ENCODE results near the gene ITGA6.

Gene ITGA6

GRCh38 chr2:172470958-172471922 lies 43.9 kb downstream of the ITGA6 start:
- DNase-seq: no peak

DNA sequence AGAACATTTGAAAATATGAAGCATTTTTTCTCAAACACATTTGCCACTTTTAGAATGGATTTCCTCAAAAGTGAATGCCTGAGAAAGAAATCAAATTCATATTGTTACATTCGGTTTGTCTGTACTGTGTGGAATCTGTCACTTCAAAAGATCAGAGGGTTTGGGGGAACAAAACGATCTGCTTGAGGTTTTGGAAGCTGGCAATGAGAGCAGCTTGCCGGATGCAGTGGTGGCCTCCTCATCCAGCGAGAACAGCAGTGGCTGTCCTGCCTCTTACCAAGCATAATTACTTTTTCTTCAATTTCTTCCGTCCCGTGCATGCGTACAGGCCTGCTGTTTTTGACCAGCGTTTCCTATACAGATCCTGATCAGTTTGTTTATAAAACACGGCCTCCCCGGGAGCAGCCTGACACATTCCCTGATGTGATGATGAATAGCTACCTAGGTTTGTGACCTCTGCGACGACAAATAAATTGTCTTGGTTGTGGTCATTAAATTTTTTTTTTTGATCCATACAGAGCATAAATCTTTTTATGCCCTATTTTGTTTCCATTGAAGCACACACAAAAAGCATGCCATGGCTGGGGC lies 45.2 kb downstream of the ITGA6 start:
- DNase-seq: no peak

DNA sequence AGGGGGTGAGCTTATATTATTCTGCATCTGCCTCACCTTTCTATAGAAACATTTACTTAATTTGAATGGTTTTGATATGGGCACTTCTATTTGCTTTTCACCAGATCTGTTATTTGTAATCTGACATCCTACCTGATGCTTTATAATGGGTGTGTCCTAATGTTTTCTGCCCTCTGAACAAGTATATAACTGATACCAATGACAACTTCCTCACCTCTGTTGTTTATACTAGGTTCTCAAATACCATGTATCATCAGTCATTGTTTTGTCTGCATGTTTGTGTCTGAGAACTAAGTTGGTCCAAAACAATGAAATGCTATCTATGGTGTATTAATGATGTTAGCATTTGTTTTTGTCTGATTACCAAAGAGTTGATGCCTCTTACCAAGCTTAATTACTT lies 45.8 kb downstream of the ITGA6 start:
- no peak for DNase-seq

- DNase-seq: no peak
Observed at GRCh38 chr2:172478353-172478752, 51.0 kb downstream of the ITGA6 start.

- DNase-seq: no peak
Observed at GRCh38 chr2:172480301-172481218, 53.2 kb downstream of the ITGA6 start.

GRCh38 chr2:172481507-172482262 lies 54.3 kb downstream of the ITGA6 start:
- no peak for DNase-seq

DNA sequence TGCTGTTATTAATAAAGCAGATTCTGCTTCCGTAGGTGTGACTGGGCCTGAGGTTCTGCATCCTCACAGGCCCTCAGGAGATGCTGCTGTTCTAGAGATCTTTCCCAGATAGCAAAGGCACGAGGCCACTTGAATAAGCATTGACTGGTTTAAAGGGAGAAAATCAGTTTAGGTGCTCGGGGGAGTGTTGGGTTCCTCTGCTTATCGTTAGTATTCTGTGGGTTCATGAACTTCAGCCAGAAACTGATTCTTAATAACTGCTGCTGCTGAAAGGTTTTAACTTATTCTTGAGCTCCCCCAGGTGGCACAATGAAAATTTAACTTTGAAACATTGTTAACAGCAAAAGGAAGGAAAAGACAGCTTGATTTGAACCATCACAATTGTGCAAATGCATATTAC lies 56.9 kb downstream of the ITGA6 start:
- DNase-seq: peak; percentile 19

DNA sequence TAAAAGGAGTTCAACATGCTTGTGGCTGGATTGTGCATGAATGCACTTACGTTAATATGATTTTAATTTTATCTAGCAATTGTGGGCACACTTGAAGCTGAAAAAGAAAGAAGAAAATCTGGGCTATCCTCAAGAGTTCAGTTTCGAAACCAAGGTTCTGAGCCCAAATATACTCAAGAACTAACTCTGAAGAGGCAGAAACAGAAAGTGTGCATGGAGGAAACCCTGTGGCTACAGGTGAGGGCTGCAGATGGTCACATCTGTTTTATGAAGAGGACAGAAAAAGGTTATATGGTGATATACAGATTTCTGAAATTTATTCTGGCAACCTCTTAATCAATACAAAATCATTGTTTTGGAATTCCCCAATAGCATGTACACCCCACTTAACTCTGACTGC lies 57.3 kb downstream of the ITGA6 start:
- DNase-seq: no peak

- no peak for DNase-seq
Observed at GRCh38 chr2:172488556-172488955, 61.2 kb downstream of the ITGA6 start.

- no peak for DNase-seq
Observed at GRCh38 chr2:172489681-172490080, 62.3 kb downstream of the ITGA6 start.

DNA sequence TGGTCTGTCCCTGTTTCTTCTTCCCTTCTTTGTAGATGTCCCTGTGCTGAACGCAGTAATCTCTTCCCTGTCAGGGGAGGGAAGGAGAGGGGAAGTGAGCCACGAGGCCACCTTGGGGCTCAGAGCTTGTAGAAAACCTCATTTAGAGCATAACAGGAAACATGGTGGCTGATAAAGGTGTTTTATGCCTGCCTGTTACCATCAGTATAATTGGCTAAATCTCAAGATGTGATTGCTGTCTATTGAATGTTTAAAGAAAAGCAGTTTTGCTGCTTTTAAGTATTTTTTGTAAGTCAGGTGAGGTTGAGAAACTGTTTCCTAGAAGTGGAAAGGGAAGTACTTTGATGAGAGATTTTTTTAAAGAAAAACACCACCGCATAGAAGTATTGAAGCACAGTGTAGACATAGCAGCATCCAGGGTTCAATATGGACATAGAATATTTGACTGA lies 68.8 kb downstream of the ITGA6 start:
- DNase-seq: peak; percentile 19

- DNase-seq: no peak
Observed at GRCh38 chr2:172507199-172507598, 79.8 kb downstream of the ITGA6 start.

- peak; percentile 49 for DNase-seq
Observed at GRCh38 chr2:172510088-172510487, 82.7 kb downstream of the ITGA6 start.

- no peak for DNase-seq
Observed at GRCh38 chr2:172510548-172510947, 83.2 kb downstream of the ITGA6 start.

DNA sequence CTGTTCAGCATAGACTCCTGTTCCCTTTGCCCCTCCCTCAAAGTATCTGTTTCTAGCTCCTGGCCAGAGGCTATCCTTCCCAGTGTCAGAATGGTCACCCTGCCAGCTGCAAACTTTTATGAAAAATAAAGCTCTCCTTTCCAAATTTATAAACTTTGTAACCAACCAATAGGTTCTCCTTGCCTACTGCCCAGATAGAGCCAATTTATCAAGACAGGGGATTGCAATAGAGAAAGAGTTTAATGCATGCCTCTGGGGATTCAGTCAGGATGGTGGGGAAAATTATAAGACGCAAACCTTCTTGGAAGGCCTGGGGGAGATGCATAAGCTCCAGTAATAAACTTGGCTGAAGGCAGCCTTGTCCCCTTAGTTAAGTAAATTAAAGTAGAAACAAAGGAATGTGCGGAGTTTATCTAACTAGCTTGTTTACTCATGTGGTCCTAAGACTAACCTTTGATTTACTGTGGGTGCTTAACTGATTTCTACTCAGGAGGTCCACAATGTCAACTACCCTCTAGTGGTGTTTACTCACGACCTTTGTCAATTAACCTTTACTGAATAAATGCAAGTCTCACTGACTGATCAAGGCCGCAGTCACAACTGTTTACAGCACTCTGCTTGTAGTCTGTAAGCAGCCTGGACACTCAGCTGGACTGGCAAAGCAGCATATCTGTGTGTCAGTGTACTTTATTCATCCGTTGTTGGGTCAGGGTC lies 85.6 kb downstream of the ITGA6 start:
- DNase-seq: no peak

- DNase-seq: no peak
Observed at GRCh38 chr2:172513524-172513900, 86.1 kb downstream of the ITGA6 start.

GRCh38 chr2:172513935-172514586 lies 86.7 kb downstream of the ITGA6 start:
- peak; percentile 79 for DNase-seq

DNA sequence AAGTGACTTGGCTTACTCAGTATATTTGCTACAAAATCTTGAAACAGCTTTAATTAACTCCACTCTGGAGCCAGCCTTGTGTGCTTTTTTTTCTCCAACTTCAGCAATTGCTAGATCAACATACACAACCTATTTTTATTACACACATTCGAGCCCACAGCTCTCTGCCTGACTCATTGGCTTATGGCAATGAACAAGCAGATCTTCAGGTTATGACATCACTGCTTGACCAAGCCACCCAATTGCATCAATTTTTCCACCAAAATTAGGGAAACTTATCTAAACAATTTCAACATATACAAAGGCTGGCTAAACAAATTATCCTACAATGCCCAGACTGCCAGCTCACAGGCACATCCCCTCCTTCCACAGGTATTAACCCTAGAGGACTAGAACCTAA lies 88.9 kb downstream of the ITGA6 start:
- peak; percentile 1 for DNase-seq

DNA sequence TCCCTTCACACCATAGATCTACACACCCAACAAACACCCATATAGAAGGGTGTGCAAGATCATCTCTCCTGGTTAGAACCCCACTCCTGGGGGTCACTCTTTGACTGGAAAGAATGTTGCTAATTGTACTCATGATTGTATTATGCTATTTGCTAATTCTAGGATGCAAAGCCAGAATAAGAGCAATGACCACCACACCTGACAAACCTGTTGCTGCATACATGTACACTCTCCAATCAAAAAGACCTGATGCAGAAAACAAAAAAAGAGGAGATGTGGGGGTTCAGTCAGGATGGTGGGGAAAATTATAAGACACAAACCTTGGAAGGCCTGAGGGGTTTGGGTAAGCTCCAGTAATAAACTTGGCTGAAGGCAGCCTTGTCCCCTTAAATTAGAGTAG lies 91.6 kb downstream of the ITGA6 start:
- DNase-seq: no peak

DNA sequence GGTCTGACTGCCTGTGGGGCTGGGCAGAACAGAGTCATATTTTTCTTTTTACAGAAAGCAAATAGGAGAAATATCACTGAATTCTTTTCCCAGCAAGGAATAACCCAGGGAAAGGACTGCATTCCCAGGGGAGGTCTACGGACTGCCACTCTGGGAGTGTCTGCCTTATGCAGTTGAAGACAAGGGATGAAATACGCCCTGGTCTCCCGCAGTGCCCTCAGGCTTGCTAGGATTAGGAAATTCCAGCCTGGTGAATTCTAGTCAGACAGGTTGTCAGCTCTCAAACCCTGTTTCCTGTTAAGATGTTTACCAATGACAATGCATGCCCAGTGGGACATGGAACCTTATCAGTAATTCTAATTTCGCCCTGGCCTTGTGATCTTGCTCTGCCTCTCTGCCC lies 98.2 kb downstream of the ITGA6 start:
- no peak for DNase-seq

DNA sequence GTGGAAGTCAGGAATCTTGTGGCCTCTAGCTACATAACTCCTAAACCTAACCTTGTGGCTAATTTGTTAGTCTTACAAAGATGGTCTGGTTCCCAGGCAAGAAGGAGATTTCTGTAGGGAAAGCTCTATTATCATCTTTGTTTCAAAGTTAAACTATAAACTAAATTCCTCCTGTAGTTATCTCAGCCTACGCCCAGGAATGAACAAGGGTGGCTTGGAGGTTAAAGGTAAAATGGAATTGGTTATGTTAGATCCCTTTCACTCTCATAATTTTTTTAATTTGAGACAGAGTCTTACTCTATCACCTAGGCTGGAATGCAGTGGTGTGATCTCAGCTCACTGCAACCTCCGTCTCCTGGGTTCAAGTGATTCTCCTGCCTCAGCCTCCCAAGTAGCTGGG lies 103.9 kb downstream of the ITGA6 start:
- no peak for DNase-seq

All from GDM1 (cell line).